HG03064 (cell line): ENCODE measurements around the gene FKBP2.

Experiments
- ATAC-seq: cut with Tn5 transposase; IDR thresholded peaks from one replicate; pipeline ENCODE4 v1.9.1; 2021; ENCODE audit warnings: low read depth; ENCODE audit not compliant: unreplicated experiment

The FKBP2 gene

DNA sequence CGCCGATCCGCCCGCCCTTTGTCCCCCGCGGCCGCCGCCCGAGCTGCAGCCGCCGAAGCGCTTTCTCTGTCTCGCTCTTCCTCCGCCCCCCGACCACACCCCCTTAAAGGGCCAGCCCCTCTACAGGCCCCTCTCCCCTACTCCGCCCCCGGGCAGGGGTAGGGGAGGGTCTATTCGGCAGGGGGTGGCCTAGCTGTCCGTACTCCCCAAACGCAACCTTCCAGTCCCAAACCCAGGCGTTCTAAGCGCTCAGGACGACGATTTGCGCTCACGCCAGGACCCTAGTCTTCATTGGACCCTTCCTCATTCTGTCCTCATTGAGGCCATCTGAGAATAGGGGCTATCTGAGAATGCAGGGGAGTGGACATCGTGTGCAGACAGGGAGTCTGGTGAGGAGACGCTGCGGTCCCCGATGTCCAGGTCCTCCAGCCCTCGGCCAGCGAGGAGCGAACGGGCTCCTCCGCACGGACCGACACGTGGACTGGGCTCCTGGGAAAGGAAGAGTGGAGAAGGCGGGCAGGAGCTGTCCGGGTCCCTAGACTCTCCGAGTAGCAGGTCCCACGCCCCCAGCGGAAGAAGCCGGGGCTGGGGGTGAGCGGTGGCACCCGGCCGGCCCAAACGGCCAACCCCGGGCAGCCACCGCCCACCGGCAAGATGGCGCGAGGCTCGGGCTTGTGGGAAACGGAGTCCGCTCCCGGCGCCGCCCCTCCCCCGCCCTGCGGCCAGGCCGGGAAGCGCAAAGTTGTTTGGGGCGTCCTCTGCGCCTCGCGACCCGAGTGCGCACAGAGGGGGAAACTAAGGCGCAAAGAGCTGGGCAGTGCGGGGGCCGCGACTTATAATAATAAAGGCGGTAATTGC lies 6.2 kb downstream of the FKBP2 start, which contains the start of gene PPP1R14B:
Gene PPP1R14B, minus strand, starts transcription at position 73 of the 858 bp plus-strand sequence. CDS start 270 bp downstream, outside the sequence.
- peak; percentile 36 for ATAC-seq

DNA sequence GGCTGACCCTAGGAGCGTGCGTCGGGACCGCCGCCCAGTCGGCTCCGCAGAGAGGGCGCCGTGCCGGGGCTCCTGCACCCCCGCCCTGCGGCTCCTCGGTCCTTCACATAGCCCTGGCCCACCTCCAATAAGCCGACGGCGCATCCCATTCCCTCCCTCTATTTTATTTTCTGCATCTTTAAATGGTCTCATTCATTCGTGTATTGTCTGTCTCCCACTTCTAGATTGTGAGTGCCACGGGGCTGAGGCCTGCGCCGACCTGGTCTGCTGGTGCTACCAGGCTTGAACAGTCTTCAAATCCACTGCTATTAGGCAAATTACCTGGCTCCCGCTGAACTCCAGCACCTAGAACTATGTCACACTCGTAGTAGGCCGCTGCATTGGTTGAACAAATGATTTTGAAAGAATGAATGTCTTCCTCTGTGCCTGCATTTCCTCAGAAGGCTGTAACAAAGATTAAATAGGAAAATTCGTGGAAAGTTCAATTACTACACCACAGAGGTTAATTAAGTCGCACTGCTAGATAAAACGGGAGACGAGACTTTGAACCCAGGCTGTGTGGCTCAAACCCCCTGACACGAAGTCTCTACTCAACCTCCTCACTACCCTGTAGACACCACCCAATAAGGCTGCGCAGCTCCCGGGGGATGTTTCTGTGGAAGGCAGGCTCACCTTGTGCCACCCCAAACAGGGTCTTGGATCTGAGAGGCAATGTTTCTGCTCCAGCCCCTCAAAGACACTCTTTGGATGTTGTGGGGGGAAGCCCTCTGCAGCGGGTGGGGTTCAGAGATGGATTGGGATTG lies 7.0 kb downstream of the FKBP2 start:
- no peak for ATAC-seq

DNA sequence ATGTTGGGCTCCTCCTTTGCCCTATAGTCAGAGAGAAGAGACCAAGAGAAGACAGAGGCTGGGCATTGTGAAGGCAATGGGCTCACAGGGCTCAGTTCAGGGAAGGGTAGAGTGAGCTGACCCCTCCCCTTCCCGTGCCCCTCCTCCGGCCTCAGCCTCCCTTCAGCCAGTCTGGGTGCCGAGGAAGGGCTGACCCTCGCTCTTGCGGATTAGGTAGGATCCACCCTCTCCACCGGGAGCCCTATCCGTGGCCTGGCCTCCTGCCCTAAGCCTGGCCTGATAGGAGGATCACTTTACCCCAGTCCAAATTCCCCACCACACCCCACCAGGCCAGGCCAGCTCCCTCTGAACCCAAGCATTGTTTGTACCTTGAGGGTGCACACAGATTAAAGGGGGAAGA lies 7.7 kb downstream of the FKBP2 start:
- ATAC-seq: no peak

DNA sequence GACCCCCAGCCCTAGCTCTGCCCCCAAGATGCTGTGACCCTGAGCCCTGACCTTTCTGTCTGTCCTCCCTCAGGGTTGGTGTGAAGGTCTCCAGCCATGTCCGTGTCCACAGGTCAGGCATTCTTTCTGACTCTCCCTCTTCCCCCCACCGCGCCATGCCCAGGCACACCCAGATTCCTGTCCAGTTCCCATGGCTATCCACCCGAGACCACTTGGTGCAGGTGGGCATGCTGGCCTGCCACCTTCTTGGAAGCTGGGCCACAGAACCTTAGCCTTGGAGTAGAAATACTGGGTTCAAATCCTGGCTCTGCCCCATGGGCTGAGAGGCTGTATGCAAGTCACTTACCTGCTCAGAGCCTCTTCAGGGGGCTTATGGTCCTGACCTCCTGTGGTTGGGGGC lies 8.1 kb downstream of the FKBP2 start:
- ATAC-seq: no peak

- ATAC-seq: no peak
Observed at GRCh38 chr11:64249563-64250414, 8.9 kb downstream of the FKBP2 start.

DNA sequence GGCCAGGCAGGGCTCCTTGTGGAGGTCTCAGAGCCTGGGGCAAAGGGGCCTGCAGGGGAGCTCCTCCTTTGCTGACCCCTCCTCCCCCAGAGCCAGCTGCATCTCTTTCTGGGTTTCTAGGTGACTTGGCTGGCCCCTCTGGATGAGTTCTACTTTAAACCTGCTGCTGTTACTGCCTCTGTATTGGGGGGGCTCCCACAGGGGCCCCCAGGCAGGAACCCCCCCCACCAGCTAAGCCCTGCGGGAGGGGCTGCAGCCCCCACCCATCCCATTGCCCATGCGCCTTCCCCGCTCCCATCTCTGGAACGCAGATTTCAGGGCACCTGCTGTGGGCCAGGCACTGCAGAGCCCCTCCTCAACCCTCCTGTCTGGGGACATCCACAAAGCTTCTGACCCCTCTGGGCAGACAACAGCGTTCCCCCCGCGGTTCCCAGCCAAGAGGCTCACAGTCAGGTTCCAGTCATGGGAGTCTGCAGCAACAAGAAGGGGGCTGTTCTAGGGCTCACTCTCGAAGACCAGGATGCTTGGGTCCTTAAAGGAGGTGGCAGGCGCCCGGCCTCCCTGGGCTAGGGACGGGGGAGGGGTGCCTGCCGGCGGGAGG lies 9.6 kb downstream of the FKBP2 start:
- no peak for ATAC-seq

DNA sequence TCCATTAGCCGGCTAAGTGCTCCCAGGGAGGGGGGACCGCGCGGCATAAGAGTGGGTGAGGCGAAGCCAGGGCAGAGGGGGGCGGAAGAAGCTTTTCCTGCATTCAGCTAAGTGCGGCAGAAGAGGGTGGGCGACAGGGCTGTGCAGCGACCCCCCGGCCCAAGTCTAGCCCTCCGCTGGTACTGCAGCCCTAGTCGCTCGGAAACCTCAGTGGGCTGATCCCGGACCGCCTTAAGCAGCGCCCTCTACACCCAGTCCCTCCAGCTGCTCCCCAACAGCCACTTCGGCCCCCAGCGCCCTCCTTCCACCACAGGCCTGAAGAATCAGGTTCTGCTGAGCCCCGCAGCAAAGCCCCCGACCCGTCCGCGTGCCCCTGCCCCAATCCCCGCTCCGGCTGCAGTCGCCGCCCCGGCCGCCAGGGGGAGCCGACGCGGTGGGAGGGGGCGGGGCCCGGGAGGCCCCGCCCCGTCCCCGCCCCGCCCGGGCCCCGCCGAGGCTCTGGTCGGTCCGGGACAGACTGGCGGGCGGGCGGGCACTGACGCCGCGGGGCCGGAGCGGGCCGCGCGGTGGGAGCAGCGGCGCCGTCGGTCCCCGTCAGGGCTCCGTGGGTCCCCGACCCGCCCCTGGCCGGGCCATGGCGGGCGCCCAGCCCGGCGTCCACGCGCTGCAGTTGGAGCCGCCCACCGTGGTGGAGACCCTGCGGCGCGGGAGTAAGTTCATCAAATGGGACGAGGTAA lies 10.3 kb downstream of the FKBP2 start, which contains the start of gene PLCB3:
Gene PLCB3, plus strand, starts transcription at position 515 of the 737 bp plus-strand sequence. Its CDS starts 120 bp downstream, at position 635.
- ATAC-seq: no peak

GRCh38 chr11:64251753-64252002 lies 10.8 kb downstream of the FKBP2 start:
- no peak for ATAC-seq

- ATAC-seq: no peak
Observed at GRCh38 chr11:64252003-64252872, 11.3 kb downstream of the FKBP2 start.

DNA sequence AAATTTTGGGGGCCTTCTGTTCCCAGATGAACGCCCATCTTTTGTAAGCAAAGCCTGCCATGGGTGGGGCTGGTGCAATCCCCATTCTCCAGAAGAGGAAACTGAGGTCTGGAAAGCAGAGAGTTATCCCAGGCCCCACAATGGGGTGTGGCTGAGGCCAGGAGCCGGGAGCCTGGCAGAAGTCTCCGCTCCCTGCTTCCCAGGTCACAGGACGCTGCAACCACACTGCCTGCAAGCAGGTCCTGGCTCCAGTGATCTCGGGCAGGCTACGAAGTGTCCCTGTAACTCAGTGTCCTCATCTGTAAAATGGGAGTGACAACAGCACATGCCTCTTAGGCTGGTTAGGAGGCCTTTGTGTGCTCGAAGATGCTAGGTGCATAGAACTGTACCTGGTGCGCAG lies 12.1 kb downstream of the FKBP2 start:
- no peak for ATAC-seq

GRCh38 chr11:64253481-64253880 lies 12.6 kb downstream of the FKBP2 start:
- ATAC-seq: no peak

DNA sequence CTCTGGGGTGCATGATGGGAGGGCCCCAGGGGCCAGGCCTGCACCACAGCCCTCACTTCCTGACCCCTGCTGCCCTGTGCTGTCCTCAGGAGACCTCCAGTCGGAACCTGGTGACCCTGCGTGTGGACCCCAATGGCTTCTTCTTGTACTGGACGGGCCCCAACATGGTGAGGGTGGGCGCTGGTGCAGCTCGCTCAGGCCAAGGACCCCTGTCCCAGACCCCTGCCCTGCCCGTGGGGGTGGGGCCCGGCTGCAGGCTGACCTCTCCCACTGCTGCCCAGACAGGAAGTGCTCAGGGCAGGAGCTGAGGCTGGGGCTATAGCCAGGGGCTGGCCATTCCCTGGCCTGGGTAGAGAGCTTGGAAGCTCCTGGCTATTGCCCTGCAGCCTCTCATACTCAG lies 13.4 kb downstream of the FKBP2 start:
- no peak for ATAC-seq

- no peak for ATAC-seq
Observed at GRCh38 chr11:64255135-64256128, 14.5 kb downstream of the FKBP2 start.

DNA sequence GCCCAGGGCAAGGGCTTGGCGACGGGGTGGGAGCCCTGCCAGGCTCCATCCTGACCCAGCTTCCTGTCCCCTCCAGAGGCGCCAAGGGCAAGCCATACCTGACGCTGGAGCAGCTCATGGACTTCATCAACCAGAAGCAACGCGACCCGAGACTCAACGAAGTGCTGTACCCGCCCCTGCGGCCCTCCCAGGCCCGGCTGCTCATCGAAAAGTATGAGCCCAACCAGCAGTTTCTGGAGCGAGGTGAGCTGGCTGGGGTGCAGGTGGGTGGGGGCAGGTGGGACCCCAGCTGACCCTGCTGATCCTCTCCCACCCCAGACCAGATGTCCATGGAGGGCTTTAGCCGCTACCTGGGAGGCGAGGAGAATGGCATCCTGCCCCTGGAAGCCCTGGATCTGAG lies 15.4 kb downstream of the FKBP2 start:
- no peak for ATAC-seq

- ATAC-seq: no peak
Observed at GRCh38 chr11:64258356-64258755, 17.5 kb downstream of the FKBP2 start.

DNA sequence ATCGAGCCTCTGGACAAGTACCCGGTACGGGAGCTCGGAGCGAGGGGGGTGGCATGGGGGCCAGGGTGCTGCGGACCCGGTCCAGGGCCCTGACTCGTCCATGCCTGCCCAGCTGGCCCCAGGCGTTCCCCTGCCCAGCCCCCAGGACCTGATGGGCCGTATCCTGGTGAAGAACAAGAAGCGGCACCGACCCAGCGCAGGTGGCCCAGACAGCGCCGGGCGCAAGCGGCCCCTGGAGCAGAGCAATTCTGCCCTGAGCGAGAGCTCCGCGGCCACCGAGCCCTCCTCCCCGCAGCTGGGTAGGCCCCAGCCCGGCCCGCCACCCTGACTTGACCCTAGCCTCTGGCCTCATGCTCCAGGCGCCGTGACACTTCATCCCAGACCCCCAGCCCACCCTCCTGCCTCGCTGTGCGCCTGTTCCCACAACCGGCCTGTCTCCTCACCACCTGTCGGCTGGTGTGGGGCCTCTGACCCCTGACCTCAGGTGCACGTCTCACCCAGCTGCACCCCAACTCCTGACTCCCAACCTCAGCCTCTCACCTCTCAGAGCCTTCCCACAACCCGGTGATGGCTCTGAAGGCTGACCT lies 18.1 kb downstream of the FKBP2 start:
- no peak for ATAC-seq

DNA sequence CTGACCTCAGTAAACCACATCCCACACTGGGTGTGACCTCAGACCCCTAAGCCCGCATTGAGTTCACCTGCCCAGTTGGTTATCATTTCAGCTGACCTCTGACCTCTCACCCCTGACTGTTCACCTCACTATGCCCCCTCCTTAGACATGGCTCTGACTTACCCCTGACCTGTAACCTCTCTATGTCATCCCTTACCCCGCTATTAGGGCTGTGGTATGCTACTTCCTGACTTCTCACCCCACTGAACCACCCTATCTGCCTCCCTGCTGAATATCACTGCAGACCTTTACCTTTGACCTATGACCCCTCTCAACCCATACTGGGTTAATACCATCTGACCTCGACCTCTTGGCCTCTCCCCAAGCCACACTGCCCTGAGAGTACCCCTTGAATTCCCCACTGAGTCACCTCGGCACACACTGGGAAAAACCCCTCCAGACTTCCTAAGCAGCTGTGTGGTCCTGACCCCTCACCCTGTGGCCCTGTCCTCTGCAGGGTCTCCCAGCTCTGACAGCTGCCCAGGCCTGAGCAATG lies 18.7 kb downstream of the FKBP2 start:
- ATAC-seq: no peak
